Transverse colon (tissue), 3 donors: Measurements from ENCODE around the gene HIVEP1.

Source experiments
- CTCF ChIP-seq, 5 experiments: fragments of 200-600 bp in 3 of 5; fragments of 450-650 bp in 2 of 5; sonication (generic) in 3 of 5; IDR thresholded peaks; 1 replicate in 2 of 5; 2 replicates in 3 of 5; pipeline ENCODE4 v1.5.1; 2016 to 2017; ENCODE audit warnings: antibody characterized with exemption in 5 of 5, inconsistent platforms in 3 of 5, mild to moderate bottlenecking in 2 of 5, moderate library complexity in 1 of 5
- EP300 ChIP-seq: sonication (generic); formaldehyde crosslinking; IDR thresholded peaks from one replicate; pipeline ENCODE4 v1.6.1; 2017; ENCODE audit warnings: antibody characterized with exemption, low read depth

GRCh38 chr6:12112540-12113189 lies 100.6 kb downstream of the HIVEP1 start:
- TF ChIP-seq CTCF (IDR thresholded peaks at IDR 0.05), result no peak
- no peak for TF ChIP-seq EP300
